TTC549 (cell line): ENCODE data around the gene TMEM208.

Experiments used
- FAIRE-seq: peaks from 2 replicates; lab custom pipeline; 2012; peaks lifted over from hg19 to GRCh38; lab: Jason Lieb, UNC

The TMEM208 gene

GRCh38 chr16:67226804-67227566, at the start of gene TMEM208:
TMEM208 (plus strand) TSS chr16:67227130; CDS start chr16:67227219, 89 bp downstream.
- FAIRE-seq: peak; percentile 90

GRCh38 chr16:67177743-67178699, 48.9 kb upstream of the TMEM208 start:
- no peak for FAIRE-seq

- FAIRE-seq: no peak
Observed at GRCh38 chr16:67179421-67180080, 47.4 kb upstream of the TMEM208 start.

GRCh38 chr16:67180166-67180565, 46.8 kb upstream of the TMEM208 start:
- FAIRE-seq: no peak

- no peak for FAIRE-seq
Observed at GRCh38 chr16:67181346-67181745, 45.6 kb upstream of the TMEM208 start.

- FAIRE-seq: no peak
Observed at GRCh38 chr16:67182288-67182687, 44.6 kb upstream of the TMEM208 start.

GRCh38 chr16:67183284-67183626, 43.7 kb upstream of the TMEM208 start:
- FAIRE-seq: no peak

GRCh38 chr16:67183627-67184452, 43.1 kb upstream of the TMEM208 start, which contains the start of gene MATCAP1:
MATCAP1 (minus strand) TSS chr16:67183963; CDS start chr16:67180610, 3,353 bp downstream.
- peak; percentile 83 for FAIRE-seq

GRCh38 chr16:67184453-67184994, 42.4 kb upstream of the TMEM208 start:
- no peak for FAIRE-seq

GRCh38 chr16:67184995-67185650, 41.8 kb upstream of the TMEM208 start:
- FAIRE-seq: peak; percentile 61

GRCh38 chr16:67185651-67186134, 41.2 kb upstream of the TMEM208 start:
- no peak for FAIRE-seq

GRCh38 chr16:67186550-67186950, 40.4 kb upstream of the TMEM208 start:
- no peak for FAIRE-seq

GRCh38 chr16:67187175-67187890, 39.6 kb upstream of the TMEM208 start:
- FAIRE-seq: no peak

- FAIRE-seq: no peak
Observed at GRCh38 chr16:67188323-67188722, 38.6 kb upstream of the TMEM208 start.

- FAIRE-seq: no peak
Observed at GRCh38 chr16:67188798-67189197, 38.1 kb upstream of the TMEM208 start.

- FAIRE-seq: no peak
Observed at GRCh38 chr16:67190041-67190440, 36.9 kb upstream of the TMEM208 start, which contains the start of gene EXOC3L1. EXOC3L1 (minus strand) TSS chr16:67190136; CDS start chr16:67189676, 460 bp downstream.

- no peak for FAIRE-seq
Observed at GRCh38 chr16:67190448-67191399, 36.2 kb upstream of the TMEM208 start.

GRCh38 chr16:67191411-67191994, 35.4 kb upstream of the TMEM208 start:
- FAIRE-seq: no peak
